Measurements from ENCODE around the gene PCMT1. TPM values are rescaled to one million over a fixed set of nuclear protein-coding genes. Genes with fewer than 3 reads are reported as not detected.

The PCMT1 gene
- total and polyA plus RNA-seq, 2 of the 13 experiments (the other 11 are each of a cell fraction or from before 2014, with no cell fraction given), result 112 to 169 TPM

- TF ChIP-seq GMEB1 (CRISPR knock-in tag; IDR thresholded peaks at IDR 0.05; ENCODE audit: borderline replicate concordance), result peak; percentile 91
- TF ChIP-seq TCF7 (IDR thresholded peaks at IDR 0.05; ENCODE audit: low read depth), result no peak
- peak; percentile 94 for TF ChIP-seq ZNF451 (CRISPR knock-in tag; IDR thresholded peaks at IDR 0.05)
- TF ChIP-seq PAX8 (CRISPR knock-in tag; IDR thresholded peaks at IDR 0.05; ENCODE audit: borderline replicate concordance), result no peak
- TF ChIP-seq NKX3-1 (CRISPR knock-in tag; IDR thresholded peaks at IDR 0.05), result peak; percentile 63
- TF ChIP-seq NCOA2 (CRISPR knock-in tag; IDR thresholded peaks at IDR 0.05), result peak; percentile 25; the same call in 1 of the 2 replicates
- TF ChIP-seq, protein P1, sequence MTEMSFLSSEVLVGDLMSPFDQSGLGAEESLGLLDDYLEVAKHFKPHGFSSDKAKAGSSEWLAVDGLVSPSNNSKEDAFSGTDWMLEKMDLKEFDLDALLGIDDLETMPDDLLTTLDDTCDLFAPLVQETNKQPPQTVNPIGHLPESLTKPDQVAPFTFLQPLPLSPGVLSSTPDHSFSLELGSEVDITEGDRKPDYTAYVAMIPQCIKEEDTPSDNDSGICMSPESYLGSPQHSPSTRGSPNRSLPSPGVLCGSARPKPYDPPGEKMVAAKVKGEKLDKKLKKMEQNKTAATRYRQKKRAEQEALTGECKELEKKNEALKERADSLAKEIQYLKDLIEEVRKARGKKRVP (CRISPR knock-in tag; IDR thresholded peaks at IDR 0.05), result peak in 1 of 2 experiments; percentile 70; a peak in 2 of 4 replicates
- no peak for TF ChIP-seq ZBTB21 (CRISPR knock-in tag; IDR thresholded peaks at IDR 0.05)
- TF ChIP-seq ZNF776 (CRISPR knock-in tag; IDR thresholded peaks at IDR 0.05), result peak; percentile 95
- TF ChIP-seq, protein P2, sequence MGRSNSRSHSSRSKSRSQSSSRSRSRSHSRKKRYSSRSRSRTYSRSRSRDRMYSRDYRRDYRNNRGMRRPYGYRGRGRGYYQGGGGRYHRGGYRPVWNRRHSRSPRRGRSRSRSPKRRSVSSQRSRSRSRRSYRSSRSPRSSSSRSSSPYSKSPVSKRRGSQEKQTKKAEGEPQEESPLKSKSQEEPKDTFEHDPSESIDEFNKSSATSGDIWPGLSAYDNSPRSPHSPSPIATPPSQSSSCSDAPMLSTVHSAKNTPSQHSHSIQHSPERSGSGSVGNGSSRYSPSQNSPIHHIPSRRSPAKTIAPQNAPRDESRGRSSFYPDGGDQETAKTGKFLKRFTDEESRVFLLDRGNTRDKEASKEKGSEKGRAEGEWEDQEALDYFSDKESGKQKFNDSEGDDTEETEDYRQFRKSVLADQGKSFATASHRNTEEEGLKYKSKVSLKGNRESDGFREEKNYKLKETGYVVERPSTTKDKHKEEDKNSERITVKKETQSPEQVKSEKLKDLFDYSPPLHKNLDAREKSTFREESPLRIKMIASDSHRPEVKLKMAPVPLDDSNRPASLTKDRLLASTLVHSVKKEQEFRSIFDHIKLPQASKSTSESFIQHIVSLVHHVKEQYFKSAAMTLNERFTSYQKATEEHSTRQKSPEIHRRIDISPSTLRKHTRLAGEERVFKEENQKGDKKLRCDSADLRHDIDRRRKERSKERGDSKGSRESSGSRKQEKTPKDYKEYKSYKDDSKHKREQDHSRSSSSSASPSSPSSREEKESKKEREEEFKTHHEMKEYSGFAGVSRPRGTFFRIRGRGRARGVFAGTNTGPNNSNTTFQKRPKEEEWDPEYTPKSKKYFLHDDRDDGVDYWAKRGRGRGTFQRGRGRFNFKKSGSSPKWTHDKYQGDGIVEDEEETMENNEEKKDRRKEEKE (IDR thresholded peaks at IDR 0.05), result no peak
- 0 out of 2 replicates have a peak, but pooled peaks have one; percentile 45 for TF ChIP-seq ZSCAN22 (CRISPR knock-in tag; IDR thresholded peaks at IDR 0.05)
- TF ChIP-seq JDP2 (CRISPR knock-in tag; IDR thresholded peaks at IDR 0.05; ENCODE audit: borderline replicate concordance), result no peak
- no peak; the same call in 1 of the 2 replicates for TF ChIP-seq FUBP1 (CRISPR knock-in tag; IDR thresholded peaks at IDR 0.05; ENCODE audit: borderline replicate concordance)
- TF ChIP-seq ATAD3A (CRISPR knock-in tag; IDR thresholded peaks at IDR 0.05), result no peak
- TF ChIP-seq ZNF160 (CRISPR knock-in tag; IDR thresholded peaks at IDR 0.05), result peak; percentile 43; the same call in 1 of the 2 replicates
- TF ChIP-seq ZNF724P (CRISPR knock-in tag; IDR thresholded peaks at IDR 0.05; ENCODE audit: borderline replicate concordance), result peak; percentile 56; the same call in 1 of the 2 replicates
- TF ChIP-seq MAFF (IDR thresholded peaks at IDR 0.05; ENCODE audit: low read depth, low read length), result no peak
- peak; percentile 99 for TF ChIP-seq ZC3H13 (CRISPR knock-in tag; IDR thresholded peaks at IDR 0.05)
- TF ChIP-seq, protein P3, sequence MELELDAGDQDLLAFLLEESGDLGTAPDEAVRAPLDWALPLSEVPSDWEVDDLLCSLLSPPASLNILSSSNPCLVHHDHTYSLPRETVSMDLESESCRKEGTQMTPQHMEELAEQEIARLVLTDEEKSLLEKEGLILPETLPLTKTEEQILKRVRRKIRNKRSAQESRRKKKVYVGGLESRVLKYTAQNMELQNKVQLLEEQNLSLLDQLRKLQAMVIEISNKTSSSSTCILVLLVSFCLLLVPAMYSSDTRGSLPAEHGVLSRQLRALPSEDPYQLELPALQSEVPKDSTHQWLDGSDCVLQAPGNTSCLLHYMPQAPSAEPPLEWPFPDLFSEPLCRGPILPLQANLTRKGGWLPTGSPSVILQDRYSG (CRISPR knock-in tag; IDR thresholded peaks at IDR 0.05), result no peak; the same call in 1 of the 2 replicates
Observed at GRCh38 chr6:149717588-149718458, 31.7 kb upstream of the PCMT1 start, which contains the start of gene LATS1 (continued).
